GM19193 (cell line): Measurements from ENCODE around the gene AMPD3.

ENCODE experiments used
- POLR2A ChIP-seq: IDR thresholded peaks from 4 replicates; pipeline ENCODE4 v1.6.1; 2011; ENCODE audit not compliant: insufficient read depth, insufficient read length; ENCODE audit errors: extremely low read depth

The AMPD3 gene

DNA sequence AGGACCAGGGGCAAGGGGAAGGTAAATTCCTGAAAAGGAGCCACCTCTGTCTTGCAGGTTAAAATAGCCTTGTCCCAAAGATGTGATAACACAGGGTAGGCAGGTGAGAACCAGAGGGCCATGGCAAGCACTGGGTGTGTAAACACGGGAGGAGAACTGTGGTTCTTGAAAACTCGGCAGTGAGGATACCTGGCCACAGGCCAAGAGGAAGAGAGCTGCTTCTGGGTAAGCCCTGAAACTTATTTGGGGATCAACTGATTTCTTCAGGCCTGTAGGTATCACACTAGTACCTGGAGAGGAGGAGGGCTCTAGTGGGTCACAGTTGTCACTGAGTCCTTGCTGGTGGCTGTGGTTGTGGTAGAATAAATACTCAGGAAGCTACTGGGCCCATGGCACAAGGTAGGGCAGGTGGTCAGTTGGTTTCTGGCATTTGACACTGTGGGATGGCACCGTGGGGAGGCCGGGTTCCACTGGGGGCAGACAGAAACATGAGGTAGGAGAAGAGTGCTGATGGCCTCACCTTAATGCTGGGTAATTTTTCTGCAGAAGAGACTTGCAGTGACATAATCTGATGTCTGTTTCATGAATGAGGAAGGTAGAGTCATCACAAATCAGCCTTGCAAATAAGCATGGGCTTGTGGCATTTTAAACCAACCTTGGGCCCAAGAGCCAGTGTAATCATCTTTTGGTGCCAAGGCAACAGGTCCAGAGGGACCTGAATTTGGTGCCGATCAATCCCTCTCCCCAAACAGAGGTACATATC is 22.0 kb downstream of the AMPD3 start:
- no peak for TF ChIP-seq POLR2A

GRCh38 chr11:10477690-10478046 is 22.6 kb downstream of the AMPD3 start:
- no peak for TF ChIP-seq POLR2A

- TF ChIP-seq POLR2A = no peak
Observed at GRCh38 chr11:10478066-10478465, 23.0 kb downstream of the AMPD3 start.

- TF ChIP-seq POLR2A = no peak
Observed at GRCh38 chr11:10478574-10479550, 23.8 kb downstream of the AMPD3 start.

DNA sequence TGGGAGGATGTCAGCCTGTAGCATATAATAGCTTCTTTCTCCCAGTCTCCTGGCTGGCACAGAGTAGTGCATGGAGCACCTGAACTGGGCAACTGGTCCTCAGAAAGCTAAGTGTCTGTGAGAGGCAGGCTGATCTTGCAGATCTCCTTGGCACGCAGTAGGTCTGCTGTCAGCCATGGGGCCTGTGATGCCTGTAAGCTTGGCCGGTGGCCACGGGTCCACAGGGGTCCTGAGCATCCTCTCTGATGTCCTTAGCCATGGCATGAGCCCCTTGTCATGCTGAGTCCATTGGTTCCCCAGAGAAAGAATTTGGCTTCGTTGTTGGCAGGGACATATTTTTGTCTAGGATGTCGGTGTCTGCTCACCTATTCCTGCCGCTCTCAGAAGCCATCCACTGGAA is 25.0 kb downstream of the AMPD3 start:
- no peak for TF ChIP-seq POLR2A

GRCh38 chr11:10480760-10481159 is 25.7 kb downstream of the AMPD3 start:
- no peak for TF ChIP-seq POLR2A

GRCh38 chr11:10481560-10482349 is 26.7 kb downstream of the AMPD3 start:
- TF ChIP-seq POLR2A = no peak

GRCh38 chr11:10483174-10483573 is 28.1 kb downstream of the AMPD3 start:
- TF ChIP-seq POLR2A = no peak

DNA sequence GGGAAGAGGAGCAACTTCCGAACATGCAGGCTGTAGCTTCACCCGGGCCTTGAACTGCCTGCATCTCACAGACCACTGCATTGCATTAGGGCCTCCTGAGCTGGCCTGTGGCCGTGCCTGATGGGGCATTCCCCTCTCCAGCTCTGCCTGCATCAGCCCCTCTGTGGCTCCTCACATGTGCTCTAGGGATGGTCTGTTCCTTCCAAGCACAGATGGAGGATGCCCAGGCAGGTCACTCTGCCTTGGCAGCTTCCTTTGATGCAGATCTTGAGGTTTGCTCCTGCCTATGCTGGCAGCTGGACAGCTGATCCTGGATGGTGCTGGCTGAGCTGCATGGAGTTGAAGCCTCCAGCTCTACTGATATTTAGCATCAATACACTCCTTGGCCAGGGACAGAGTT is 28.5 kb downstream of the AMPD3 start:
- no peak for TF ChIP-seq POLR2A

- TF ChIP-seq POLR2A = no peak
Observed at GRCh38 chr11:10484461-10485180, 29.6 kb downstream of the AMPD3 start.

DNA sequence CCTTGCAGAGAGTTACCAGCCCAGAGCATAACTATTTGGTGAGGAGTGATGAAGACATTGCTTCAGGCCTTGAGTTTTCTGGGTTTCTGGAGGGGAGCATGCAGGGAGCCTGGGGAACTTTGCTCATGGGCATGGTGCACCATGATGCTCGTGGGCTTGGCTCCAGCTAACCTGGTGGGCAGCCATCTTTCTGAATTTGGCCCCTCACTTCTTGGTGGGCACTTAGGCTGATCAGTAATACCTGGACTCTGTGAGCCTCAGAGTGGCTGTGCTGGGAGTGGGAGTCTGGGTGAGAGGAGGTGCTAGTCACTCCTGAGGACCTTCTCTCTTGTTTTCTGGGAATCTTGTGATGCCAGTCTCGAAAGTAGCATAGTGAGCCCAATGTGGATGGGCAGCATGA is 30.6 kb downstream of the AMPD3 start:
- TF ChIP-seq POLR2A = no peak

DNA sequence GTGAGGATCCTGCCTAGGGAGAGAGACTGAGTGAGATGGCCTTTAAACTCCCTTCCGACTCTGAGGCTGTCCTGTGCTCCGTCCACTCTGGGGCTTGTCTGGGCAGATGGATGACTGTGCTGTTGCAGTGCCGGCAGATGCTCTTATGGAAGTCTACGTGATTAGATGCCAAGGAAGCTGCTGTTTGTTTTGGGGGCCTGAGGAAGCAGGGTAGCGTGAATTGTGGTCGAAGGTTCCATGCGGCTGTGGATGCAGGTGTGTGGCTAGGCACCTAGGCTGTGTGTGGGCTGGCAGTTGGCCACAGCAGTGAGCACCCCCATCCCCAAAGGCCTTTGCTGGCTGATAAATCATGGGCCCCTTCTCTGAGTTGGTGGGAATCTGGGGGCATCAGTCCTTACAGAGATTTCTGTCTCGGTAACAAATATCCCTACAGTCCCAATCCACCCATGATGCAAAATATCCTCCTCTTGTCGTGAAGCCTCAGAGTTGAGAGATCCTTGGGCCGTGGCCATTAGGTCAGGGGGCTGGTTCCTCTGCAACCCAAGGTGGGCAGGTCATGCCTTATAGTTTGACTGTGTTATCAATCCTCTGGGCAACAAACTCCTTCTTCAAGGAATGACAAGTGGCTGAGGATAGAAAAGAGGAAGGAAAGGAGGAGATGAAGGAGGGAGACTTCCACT is 31.2 kb downstream of the AMPD3 start:
- no peak for TF ChIP-seq POLR2A

- no peak for TF ChIP-seq POLR2A
Observed at GRCh38 chr11:10487002-10487647, 32.1 kb downstream of the AMPD3 start.

DNA sequence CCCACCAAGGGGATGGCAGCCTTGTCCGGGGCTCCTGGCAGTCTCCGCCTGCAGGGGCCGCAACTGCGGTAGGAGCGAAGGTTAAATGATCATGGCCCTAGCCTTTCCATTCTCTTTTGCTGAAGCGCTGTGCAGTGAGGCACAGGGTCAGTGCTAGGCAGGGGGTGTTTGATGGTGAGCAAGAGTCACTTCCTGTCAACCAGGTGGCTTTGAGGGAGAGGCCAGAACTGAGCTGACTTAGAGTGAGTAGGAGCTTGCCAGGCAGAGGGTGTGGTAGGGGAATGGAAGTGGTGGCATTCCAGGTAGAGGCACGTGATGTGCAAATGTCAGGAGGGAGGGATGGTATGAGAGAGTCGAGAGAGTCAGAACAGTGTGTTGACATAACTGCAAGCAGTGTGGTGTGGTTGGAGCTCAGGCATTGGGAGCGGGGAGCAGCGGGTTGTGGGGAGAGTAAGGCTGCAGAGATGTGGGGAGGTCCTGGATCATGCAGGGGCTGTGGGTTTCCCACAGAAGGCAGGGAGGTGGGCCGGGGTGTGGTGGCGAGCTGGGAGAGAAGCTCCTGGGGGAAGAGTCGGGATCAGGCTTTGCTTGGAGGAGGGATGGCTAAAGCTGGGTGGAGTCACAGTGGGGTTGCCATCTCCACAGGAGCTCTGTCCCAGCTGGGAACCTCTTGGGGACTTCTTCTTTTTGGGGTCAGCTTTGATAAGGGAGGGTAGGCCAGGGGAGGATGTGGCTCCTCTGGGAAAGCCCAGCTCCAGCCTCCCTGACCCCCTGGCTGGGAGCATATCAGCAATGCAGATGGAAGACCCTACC is 33.3 kb downstream of the AMPD3 start:
- TF ChIP-seq POLR2A = no peak
